ENCODE data around the gene WASL.

The WASL gene

GRCh38 chr7:123710683-123711082, 38.1 kb downstream of the WASL start:
- no peak overlapping the region for H4K91ac ChIP-seq (ENCODE audit: low read depth, low read length)
- no peak overlapping the region for H3K9ac ChIP-seq (ENCODE audit: low read length)

GRCh38 chr7:123709525-123709924, 39.3 kb downstream of the WASL start:
- Histone ChIP-seq H3K27ac (ENCODE audit: low read depth, low read length) (no peak overlapping the region), H4K8ac (ENCODE audit: low read depth, low read length) (no peak overlapping the region), H3K9me3 (ENCODE audit: insufficient read depth, low read depth, low read length) (no peaks in the 10 kb centered on the region), H3K4me3 (ENCODE audit: low read depth, low read length) (no peak overlapping the region), H3K79me1 (ENCODE audit: low read length) (no peaks in the 10 kb centered on the region), H3K23ac (ENCODE audit: low read length) (no peak overlapping the region), H3K4ac (ENCODE audit: low read depth, low read length) (no peak overlapping the region), H2BK5ac (ENCODE audit: low read depth, low read length, poor library complexity) (no peak overlapping the region), H4K12ac (ENCODE audit: low read depth, low read length) (no peak overlapping the region), H2AK5ac (ENCODE audit: low read length) (no peak overlapping the region), H2BK120ac (ENCODE audit: insufficient read depth, low read length, poor library complexity) (no peak overlapping the region), H3K4me1 (ENCODE audit: control insufficient read depth in 1 of 2, insufficient read depth in 2 of 2, low read length in 2 of 2) (no peaks in the 10 kb centered on the region), H3K18ac (ENCODE audit: low read length) (no peak overlapping the region), H4K91ac (ENCODE audit: low read depth, low read length) (no peak overlapping the region), H3K79me2 (ENCODE audit: control insufficient read depth, insufficient read depth, low read length, poor library complexity) (no peaks in the 10 kb centered on the region), H3K4me2 (ENCODE audit: low read length) (no peak overlapping the region), H3K9ac (ENCODE audit: low read length) (no peak overlapping the region), H2AFZ (ENCODE audit: insufficient read depth, low read length, poor library complexity) (no peak overlapping the region), H2BK12ac (ENCODE audit: low read length) (no peak overlapping the region), H3K36me3 (ENCODE audit: control insufficient read depth in 1 of 2, insufficient read depth in 2 of 2, low read length in 2 of 2) (peaks cover 5% of the 10 kb centered on the region in 2 experiments), H3K14ac (ENCODE audit: low read length) (no peak overlapping the region), H3K27me3 (ENCODE audit: insufficient read depth, low read length) (no peaks in the 10 kb centered on the region)
- WGBS (ENCODE audit: extremely low coverage, insufficient coverage, insufficient read length) = no CpG with 5 or more reads among the region's 2 CpGs
- DNase-seq = no peak

More at GRCh38 chr7:123710683-123711082, 38.1 kb downstream of the WASL start:
- H2BK5ac ChIP-seq (ENCODE audit: low read depth, low read length, poor library complexity) = no peak overlapping the region
- no CpG with 5 or more reads among the region's 2 CpGs for WGBS (ENCODE audit: extremely low coverage, insufficient coverage, insufficient read length)
- H4K8ac ChIP-seq (ENCODE audit: low read depth, low read length) = no peak overlapping the region
- H2BK12ac ChIP-seq (ENCODE audit: low read length) = no peak overlapping the region
- H2BK120ac ChIP-seq (ENCODE audit: insufficient read depth, low read length, poor library complexity) = no peak overlapping the region
- H3K23ac ChIP-seq (ENCODE audit: low read length) = no peak overlapping the region
- no peak overlapping the region for H3K27ac ChIP-seq (ENCODE audit: low read depth, low read length)
- no peak overlapping the region for H3K18ac ChIP-seq (ENCODE audit: low read length)
- no peaks in the 10 kb centered on the region for H3K79me2 ChIP-seq (ENCODE audit: control insufficient read depth, insufficient read depth, low read length, poor library complexity)
- no peak overlapping the region for H3K14ac ChIP-seq (ENCODE audit: low read length)
- H3K4me2 ChIP-seq (ENCODE audit: low read length) = no peak overlapping the region
- H3K4ac ChIP-seq (ENCODE audit: low read depth, low read length) = no peak overlapping the region
- H2AFZ ChIP-seq (ENCODE audit: insufficient read depth, low read length, poor library complexity) = no peak overlapping the region
- H3K4me3 ChIP-seq (ENCODE audit: low read depth, low read length) = no peak overlapping the region
- no peaks in the 10 kb centered on the region for H3K79me1 ChIP-seq (ENCODE audit: low read length)
- peak in 1 of 2 donors; percentile 14 for DNase-seq
- H3K27me3 ChIP-seq (ENCODE audit: insufficient read depth, low read length) = no peaks in the 10 kb centered on the region
- no peaks in the 10 kb centered on the region for H3K4me1 ChIP-seq (ENCODE audit: control insufficient read depth in 1 of 2, insufficient read depth in 2 of 2, low read length in 2 of 2)
- H3K9me3 ChIP-seq (ENCODE audit: insufficient read depth, low read depth, low read length) = no peaks in the 10 kb centered on the region
- no peak overlapping the region for H2AK5ac ChIP-seq (ENCODE audit: low read length)
- H3K36me3 ChIP-seq (ENCODE audit: control insufficient read depth in 1 of 2, insufficient read depth in 2 of 2, low read length in 2 of 2) = peaks cover 5% of the 10 kb centered on the region in 2 experiments
- H4K12ac ChIP-seq (ENCODE audit: low read depth, low read length) = no peak overlapping the region

GRCh38 chr7:123705211-123705901, 43.4 kb downstream of the WASL start:
- Histone ChIP-seq H3K9me3 (ENCODE audit: insufficient read depth, low read depth, low read length) (no peaks in the 10 kb centered on the region), H3K14ac (ENCODE audit: low read length) (no peak overlapping the region), H4K12ac (ENCODE audit: low read depth, low read length) (no peak overlapping the region), H4K8ac (ENCODE audit: low read depth, low read length) (no peak overlapping the region), H3K27me3 (ENCODE audit: insufficient read depth, low read length) (no peaks in the 10 kb centered on the region), H3K79me1 (ENCODE audit: low read length) (no peaks in the 10 kb centered on the region), H2BK120ac (ENCODE audit: insufficient read depth, low read length, poor library complexity) (no peak overlapping the region), H3K9ac (ENCODE audit: low read length) (no peak overlapping the region), H2AK5ac (ENCODE audit: low read length) (no peak overlapping the region), H3K4me1 (ENCODE audit: control insufficient read depth in 1 of 2, insufficient read depth in 2 of 2, low read length in 2 of 2) (no peaks in the 10 kb centered on the region), H3K36me3 (ENCODE audit: control insufficient read depth in 1 of 2, insufficient read depth in 2 of 2, low read length in 2 of 2) (peaks cover 5 to 8% of the 10 kb centered on the region in 2 experiments), H2BK12ac (ENCODE audit: low read length) (no peak overlapping the region), H3K27ac (ENCODE audit: low read depth, low read length) (no peak overlapping the region), H3K4ac (ENCODE audit: low read depth, low read length) (no peak overlapping the region), H3K79me2 (ENCODE audit: control insufficient read depth, insufficient read depth, low read length, poor library complexity) (no peaks in the 10 kb centered on the region), H3K18ac (ENCODE audit: low read length) (no peak overlapping the region), H2BK5ac (ENCODE audit: low read depth, low read length, poor library complexity) (no peak overlapping the region), H3K4me2 (ENCODE audit: low read length) (no peak overlapping the region), H4K91ac (ENCODE audit: low read depth, low read length) (no peak overlapping the region), H2AFZ (ENCODE audit: insufficient read depth, low read length, poor library complexity) (no peak overlapping the region), H3K23ac (ENCODE audit: low read length) (no peak overlapping the region), H3K4me3 (ENCODE audit: low read depth, low read length) (no peak overlapping the region)
- no peak for DNase-seq
- WGBS (ENCODE audit: extremely low coverage, insufficient coverage, insufficient read length) = no CpG with 5 or more reads among the region's 1 CpG

- Histone ChIP-seq H2AK5ac (ENCODE audit: low read length) (no peak overlapping the region), H3K9ac (ENCODE audit: low read length) (no peak overlapping the region), H2BK12ac (ENCODE audit: low read length) (no peak overlapping the region), H3K79me2 (ENCODE audit: control insufficient read depth, insufficient read depth, low read length, poor library complexity) (no peaks in the 10 kb centered on the region), H3K27me3 (ENCODE audit: insufficient read depth, low read length) (no peaks in the 10 kb centered on the region), H4K91ac (ENCODE audit: low read depth, low read length) (no peak overlapping the region), H3K4me2 (ENCODE audit: low read length) (no peak overlapping the region), H3K14ac (ENCODE audit: low read length) (no peak overlapping the region), H3K4me1 (ENCODE audit: control insufficient read depth in 1 of 2, insufficient read depth in 2 of 2, low read length in 2 of 2) (no peaks in the 10 kb centered on the region), H3K18ac (ENCODE audit: low read length) (no peak overlapping the region), H3K4me3 (ENCODE audit: low read depth, low read length) (no peak overlapping the region), H4K12ac (ENCODE audit: low read depth, low read length) (no peak overlapping the region), H4K8ac (ENCODE audit: low read depth, low read length) (no peak overlapping the region), H3K23ac (ENCODE audit: low read length) (no peak overlapping the region), H3K4ac (ENCODE audit: low read depth, low read length) (no peak overlapping the region), H3K36me3 (ENCODE audit: control insufficient read depth in 1 of 2, insufficient read depth in 2 of 2, low read length in 2 of 2) (peaks cover 11 to 13% of the 10 kb centered on the region in 2 experiments), H3K27ac (ENCODE audit: low read depth, low read length) (no peak overlapping the region), H3K9me3 (ENCODE audit: insufficient read depth, low read depth, low read length) (no peaks in the 10 kb centered on the region), H2BK5ac (ENCODE audit: low read depth, low read length, poor library complexity) (no peak overlapping the region), H3K79me1 (ENCODE audit: low read length) (no peaks in the 10 kb centered on the region), H2AFZ (ENCODE audit: insufficient read depth, low read length, poor library complexity) (no peak overlapping the region), H2BK120ac (ENCODE audit: insufficient read depth, low read length, poor library complexity) (no peak overlapping the region)
- DNase-seq = peak in 1 of 2 donors; percentile 9
- WGBS (ENCODE audit: extremely low coverage, insufficient coverage, insufficient read length) = no CpG with 5 or more reads among the region's 3 CpGs
Observed at GRCh38 chr7:123695944-123696677, 52.7 kb downstream of the WASL start.
